ENCODE results near the gene SH3D19. TPM values are rescaled to one million over a fixed set of nuclear protein-coding genes. Genes with fewer than 3 reads are reported as not detected.
"Not testable (repeated sequence)": the region's sequence is repeated elsewhere in the genome, so short reads cannot be mapped to it uniquely, and the experiment has no call there.

The SH3D19 gene
- total RNA-seq, 1 donor from 2014 or later = 32.4 TPM

DNA sequence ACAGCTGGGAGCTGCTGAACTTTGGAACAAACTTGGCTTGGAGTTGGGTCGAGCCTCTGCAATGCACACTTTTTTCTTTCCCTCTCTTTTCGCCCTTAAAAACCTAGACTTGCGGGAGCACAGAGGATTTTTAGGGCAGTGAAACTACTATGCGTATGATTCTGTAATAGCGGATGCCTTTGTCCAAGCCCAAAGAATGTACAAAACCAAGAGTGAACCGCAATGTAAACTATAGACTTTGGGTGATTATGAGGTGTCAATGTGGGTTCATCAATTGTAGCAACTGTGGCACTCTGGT lies 493 bp upstream of the SH3D19 start:
- Mint-ChIP-seq H3K27me3 (ENCODE audit: unreplicated experiment) (no peaks in the 10 kb centered on the region), H3K36me3 (ENCODE audit: unreplicated experiment) (no peaks in the 10 kb centered on the region), H3K4me3 (ENCODE audit: unreplicated experiment) (peak overlapping the region; percentile 96), H3K4me1 (ENCODE audit: unreplicated experiment) (peaks cover 42% of the 10 kb centered on the region), H3K9me3 (ENCODE audit: unreplicated experiment) (no peaks in the 10 kb centered on the region), H3K27ac (ENCODE audit: unreplicated experiment) (peak overlapping the region; percentile 95)
- TF ChIP-seq, protein P1, sequence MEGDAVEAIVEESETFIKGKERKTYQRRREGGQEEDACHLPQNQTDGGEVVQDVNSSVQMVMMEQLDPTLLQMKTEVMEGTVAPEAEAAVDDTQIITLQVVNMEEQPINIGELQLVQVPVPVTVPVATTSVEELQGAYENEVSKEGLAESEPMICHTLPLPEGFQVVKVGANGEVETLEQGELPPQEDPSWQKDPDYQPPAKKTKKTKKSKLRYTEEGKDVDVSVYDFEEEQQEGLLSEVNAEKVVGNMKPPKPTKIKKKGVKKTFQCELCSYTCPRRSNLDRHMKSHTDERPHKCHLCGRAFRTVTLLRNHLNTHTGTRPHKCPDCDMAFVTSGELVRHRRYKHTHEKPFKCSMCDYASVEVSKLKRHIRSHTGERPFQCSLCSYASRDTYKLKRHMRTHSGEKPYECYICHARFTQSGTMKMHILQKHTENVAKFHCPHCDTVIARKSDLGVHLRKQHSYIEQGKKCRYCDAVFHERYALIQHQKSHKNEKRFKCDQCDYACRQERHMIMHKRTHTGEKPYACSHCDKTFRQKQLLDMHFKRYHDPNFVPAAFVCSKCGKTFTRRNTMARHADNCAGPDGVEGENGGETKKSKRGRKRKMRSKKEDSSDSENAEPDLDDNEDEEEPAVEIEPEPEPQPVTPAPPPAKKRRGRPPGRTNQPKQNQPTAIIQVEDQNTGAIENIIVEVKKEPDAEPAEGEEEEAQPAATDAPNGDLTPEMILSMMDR (IDR thresholded peaks at IDR 0.05) = no peak
- DNase-seq (ENCODE audit: extremely low spot score, unreplicated experiment) = no peak

- no peak for DNase-seq (ENCODE audit: extremely low spot score, unreplicated experiment)
- H3K4me1 Mint-ChIP-seq (ENCODE audit: unreplicated experiment) = peaks cover 44% of the 10 kb centered on the region
- peak overlapping the region; percentile 89 for H3K27ac Mint-ChIP-seq (ENCODE audit: unreplicated experiment)
- no peaks in the 10 kb centered on the region for H3K36me3 Mint-ChIP-seq (ENCODE audit: unreplicated experiment)
- no peaks in the 10 kb centered on the region for H3K27me3 Mint-ChIP-seq (ENCODE audit: unreplicated experiment)
- H3K9me3 Mint-ChIP-seq (ENCODE audit: unreplicated experiment) = no peaks in the 10 kb centered on the region
- TF ChIP-seq, protein P1 (IDR thresholded peaks at IDR 0.05) = no peak
- H3K4me3 Mint-ChIP-seq (ENCODE audit: unreplicated experiment) = peak overlapping the region; percentile 78
These were observed 674 bp downstream of the SH3D19 start for GRCh38 chr4:151324752-151325110.

- Mint-ChIP-seq H3K4me1 (ENCODE audit: unreplicated experiment) (peaks cover 44% of the 10 kb centered on the region), H3K27me3 (ENCODE audit: unreplicated experiment) (no peaks in the 10 kb centered on the region), H3K27ac (ENCODE audit: unreplicated experiment) (peak overlapping the region; percentile 89), H3K36me3 (ENCODE audit: unreplicated experiment) (no peaks in the 10 kb centered on the region), H3K4me3 (ENCODE audit: unreplicated experiment) (peak overlapping the region; percentile 78), H3K9me3 (ENCODE audit: unreplicated experiment) (no peaks in the 10 kb centered on the region)
- DNase-seq (ENCODE audit: extremely low spot score, unreplicated experiment) = no peak
- TF ChIP-seq, protein P1 (IDR thresholded peaks at IDR 0.05) = no peak
These were observed 1.2 kb downstream of the SH3D19 start for GRCh38 chr4:151324124-151324751.

GRCh38 chr4:151323667-151324066 lies 1.7 kb downstream of the SH3D19 start:
- H3K27me3 Mint-ChIP-seq (ENCODE audit: unreplicated experiment) = no peaks in the 10 kb centered on the region
- TF ChIP-seq, protein P1 (IDR thresholded peaks at IDR 0.05) = no peak

GRCh38 chr4:151322570-151322969 lies 2.8 kb downstream of the SH3D19 start:
- no peaks in the 10 kb centered on the region for H3K36me3 Mint-ChIP-seq (ENCODE audit: unreplicated experiment)
- H3K4me3 Mint-ChIP-seq (ENCODE audit: unreplicated experiment) = no peak overlapping the region
- no peak for DNase-seq (ENCODE audit: extremely low spot score, unreplicated experiment)

More at GRCh38 chr4:151323667-151324066, 1.7 kb downstream of the SH3D19 start:
- Mint-ChIP-seq H3K4me3 (ENCODE audit: unreplicated experiment) (peak overlapping the region; percentile 78), H3K4me1 (ENCODE audit: unreplicated experiment) (peaks cover 44% of the 10 kb centered on the region), H3K9me3 (ENCODE audit: unreplicated experiment) (no peaks in the 10 kb centered on the region), H3K27ac (ENCODE audit: unreplicated experiment) (peak overlapping the region; percentile 89), H3K36me3 (ENCODE audit: unreplicated experiment) (no peaks in the 10 kb centered on the region)
- DNase-seq (ENCODE audit: extremely low spot score, unreplicated experiment) = no peak

GRCh38 chr4:151322161-151322560 lies 3.2 kb downstream of the SH3D19 start:
- H3K4me3 Mint-ChIP-seq (ENCODE audit: unreplicated experiment) = not testable (repeated sequence)
- peak overlapping the region; percentile 81 for H3K27ac Mint-ChIP-seq (ENCODE audit: unreplicated experiment)

More at GRCh38 chr4:151322570-151322969, 2.8 kb downstream of the SH3D19 start:
- Mint-ChIP-seq H3K27me3 (ENCODE audit: unreplicated experiment) (no peaks in the 10 kb centered on the region), H3K27ac (ENCODE audit: unreplicated experiment) (peak overlapping the region; percentile 81), H3K4me1 (ENCODE audit: unreplicated experiment) (peaks cover 46% of the 10 kb centered on the region), H3K9me3 (ENCODE audit: unreplicated experiment) (no peaks in the 10 kb centered on the region)
- TF ChIP-seq, protein P1 (IDR thresholded peaks at IDR 0.05) = no peak

More at GRCh38 chr4:151322161-151322560, 3.2 kb downstream of the SH3D19 start:
- H3K36me3 Mint-ChIP-seq (ENCODE audit: unreplicated experiment); DNase-seq (ENCODE audit: extremely low spot score, unreplicated experiment); H3K9me3 Mint-ChIP-seq (ENCODE audit: unreplicated experiment); H3K27me3 Mint-ChIP-seq (ENCODE audit: unreplicated experiment): not testable (repeated sequence)
- H3K4me1 Mint-ChIP-seq (ENCODE audit: unreplicated experiment) = peaks cover 46% of the 10 kb centered on the region
